IMR-90 (cell line): ENCODE data around the gene NT5DC1.

Source experiments
- BHLHE40 ChIP-seq: fragments of 150-350 bp; IDR thresholded peaks from 2 replicates; pipeline ENCODE4 v1.6.1; 2016; ENCODE audit warnings: mild to moderate bottlenecking, low read depth, low read length
- CTCF ChIP-seq: conservative IDR thresholded peaks from 2 replicates; pipeline ENCODE4 v1.5.1; 2012; ENCODE audit warnings: mild to moderate bottlenecking, low read depth, low read length, improper control_type of control experiment
- MAFK ChIP-seq: IDR thresholded peaks from 2 replicates; pipeline ENCODE4 v1.6.1; 2012; ENCODE audit warnings: low read depth, low read length, improper control_type of control experiment
- MXI1 ChIP-seq: IDR thresholded peaks from 2 replicates; pipeline ENCODE4 v1.6.1; 2012; ENCODE audit warnings: low read depth, mild to moderate bottlenecking, low read length, moderate library complexity, borderline replicate concordance
- POLR2A ChIP-seq: IDR thresholded peaks from 2 replicates; pipeline ENCODE4 v1.6.1; 2012; ENCODE audit warnings: mild to moderate bottlenecking, low read depth, low read length
- RAD21 ChIP-seq: IDR thresholded peaks from 2 replicates; pipeline ENCODE4 v1.6.1; 2012; ENCODE audit warnings: low read length, improper control_type of control experiment
- USF2 ChIP-seq: fragments of 150-350 bp; IDR thresholded peaks from 2 replicates; pipeline ENCODE4 v1.6.1; 2017; ENCODE audit warnings: mild to moderate bottlenecking, antibody characterized with exemption, low read length, low read depth

- TF ChIP-seq CTCF, result no peak
- TF ChIP-seq USF2, result no peak
- no peak for TF ChIP-seq RAD21
- TF ChIP-seq POLR2A, result no peak
- TF ChIP-seq MAFK, result no peak
- TF ChIP-seq BHLHE40, result no peak
- TF ChIP-seq MXI1, result no peak
These were observed 96.2 kb downstream of the NT5DC1 start for GRCh38 chr6:116196841-116197240.
